Psoas muscle (tissue), 8 donors: ENCODE data around the gene LRRC72. TPM values are rescaled to one million over a fixed set of nuclear protein-coding genes. Genes with fewer than 3 reads are reported as not detected.

ENCODE experiments used
- ATAC-seq, 4 donors: fragments of 200-7000 bp; cut with Tn5 transposase; one replicate each; pipeline ENCODE4 v1.9.1; 2020; ENCODE audit warnings: moderate library complexity in 3 of 4, mild to moderate bottlenecking in 2 of 4
- DNase-seq, 2 donors: peaks; one replicate each; pipeline ENCODE4 v3.0.0-alpha.2; 2020
- H3K27ac ChIP-seq: fragments of 200-600 bp; one replicate; pipeline ENCODE4 v1.8.0; 2022
- H3K27me3 ChIP-seq, 3 donors: fragments of 200-600 bp in 1 of 3; one replicate each; pipeline versions ENCODE4 v1.6.1 to v1.8.0; 2013 to 2022; ENCODE audit warnings: low read length in 2 of 3, mild to moderate bottlenecking in 2 of 3, moderate library complexity in 1 of 3; ENCODE audit not compliant: insufficient read depth in 3 of 3
- H3K36me3 ChIP-seq, 2 donors: fragments of 200-600 bp in 1 of 2; one replicate each; pipeline versions ENCODE4 v1.6.1 to v1.8.0; 2013 to 2022; ENCODE audit warnings: low read depth in 1 of 2, mild to moderate bottlenecking in 1 of 2, moderate library complexity in 1 of 2; ENCODE audit not compliant: insufficient read depth in 1 of 2
- H3K4me1 ChIP-seq: fragments of 200-600 bp; one replicate; pipeline ENCODE4 v1.8.0; 2022
- H3K4me3 ChIP-seq: fragments of 200-600 bp; one replicate; pipeline ENCODE4 v1.8.0; 2022; ENCODE audit warnings: mild to moderate bottlenecking
- H3K9me3 ChIP-seq: fragments of 200-600 bp; one replicate; pipeline ENCODE4 v1.8.0; 2022
- CTCF ChIP-seq: fragments of 200-600 bp; IDR thresholded peaks from one replicate; pipeline ENCODE4 v1.8.0; 2022; ENCODE audit warnings: antibody characterized with exemption
- WGBS, 3 donors: extraction: QIAGEN DNeasy Blood & Tissue Kit; methylation state at CpG; one replicate each; pipeline versions ENCODE4 v1.1.6 to v1.1.7; 2013; 5-methylcytosine and 5-hydroxymethylcytosine counted together
- intact Hi-C, 2 donors: fragments of 100-400 bp; cut with DNase I; formaldehyde crosslinking; loops; one replicate each; pipeline versions ENCODE4 v1.11.0 to v1.14.2; 2022
- polyA plus RNA-seq, 3 donors: library from polyadenylated mRNA; stranded (reverse); fragments of 200-250 nt; gene quantifications; one replicate each; pipeline ENCODE4 v1.2.3, GENCODE V29; 2013
- total RNA-seq, 4 donors: library from RNA; stranded (reverse); fragmentation: NEBNext Ultra II Directional in 2 of 4; extraction: Animal tissue kit (Norgen Biotek cat#: 25700) in 2 of 4; gene quantifications; one replicate each; pipeline versions ENCODE4 v1.2.1 to v1.2.4, GENCODE V29; 2021 to 2023
- donor health status: healthy with polysubstance abuse.
- donor health status: DM: no; HTN: no; CAD: no; lungs with moderate emphysema.
- donor health status: Bipolar disorder and iron deficiency.
- donor health status: healthy.
- donor health status: DM: yes; HTN: yes; CAD: no.
- donor health status: DM: no; HTN: no; CAD: no.
- donor health status: DM: no; HTN: no; CAD: no.
- donor health status: DM: yes; HTN: yes; CAD: no.

Gene LRRC72
- total and polyA plus RNA-seq, 7 donors: not detected

- Histone ChIP-seq H3K4me1 (no peaks in the 10 kb centered on the region), H3K9me3 (no peaks in the 10 kb centered on the region), H3K27me3 (no peaks in the 10 kb centered on the region), H3K27ac (no peak overlapping the region), H3K4me3 (no peak overlapping the region), H3K36me3 (no peaks in the 10 kb centered on the region)
- DNase-seq: no peak
- no peak for TF ChIP-seq CTCF
- 89% methylated on average over 16 to 17 of the region's 17 CpGs for WGBS, 3 donors
- intact Hi-C loops: no loop called here
- ATAC-seq: no peak
These were observed 58.9 kb downstream of the LRRC72 start for GRCh38 chr7:16585540-16585939.

- Histone ChIP-seq H3K27me3 (no peaks in the 10 kb centered on the region), H3K9me3 (no peaks in the 10 kb centered on the region), H3K4me3 (no peak overlapping the region), H3K36me3 (no peaks in the 10 kb centered on the region), H3K27ac (no peak overlapping the region), H3K4me1 (no peaks in the 10 kb centered on the region)
- DNase-seq (peak in 1 of 2 donors; percentile 50), ATAC-seq (peak in 1 of 4 donors; percentile 43)
- intact Hi-C loops: no loop called here
- 66 to 78% (median 72%) methylated on average over 40 to 42 of the region's 42 CpGs for WGBS, 3 donors
- no peak for TF ChIP-seq CTCF
These were observed 59.7 kb downstream of the LRRC72 start for GRCh38 chr7:16586081-16586874.

GRCh38 chr7:16587129-16587528, 60.5 kb downstream of the LRRC72 start:
- Histone ChIP-seq H3K9me3 (no peaks in the 10 kb centered on the region), H3K4me3 (no peak overlapping the region), H3K27ac (no peak overlapping the region), H3K27me3 (no peaks in the 10 kb centered on the region), H3K4me1 (no peaks in the 10 kb centered on the region), H3K36me3 (no peaks in the 10 kb centered on the region)
- DNase-seq: no peak
- no peak for TF ChIP-seq CTCF
- ATAC-seq: no peak
- intact Hi-C loops: no loop called here
- WGBS, 3 donors: 83 to 84% (median 83%) methylated on average over 3 of the region's 3 CpGs

GRCh38 chr7:16587790-16588189, 61.2 kb downstream of the LRRC72 start:
- no peaks in the 10 kb centered on the region for H3K9me3 ChIP-seq

More at GRCh38 chr7:16587790-16588189, 61.2 kb downstream of the LRRC72 start:
- no peak for TF ChIP-seq CTCF
- Histone ChIP-seq H3K27ac (no peak overlapping the region), H3K36me3 (no peaks in the 10 kb centered on the region), H3K4me3 (no peak overlapping the region), H3K27me3 (no peaks in the 10 kb centered on the region), H3K4me1 (no peaks in the 10 kb centered on the region)
- WGBS, 3 donors: 25 to 31% (median 30%) methylated on average over 6 of the region's 6 CpGs
- peak in 1 of 4 donors; percentile 41 for ATAC-seq
- intact Hi-C loops: no loop called here
- peak in 1 of 2 donors; percentile 26 for DNase-seq
